HCT116 (cell line): Measurements from ENCODE around the gene MFN1. TPM values are rescaled to one million over a fixed set of nuclear protein-coding genes. Genes with fewer than 3 reads are reported as not detected.

Experiments used
- ATAC-seq: fragments of 200-7000 bp; cut with Tn5 transposase; 2 replicates; pipeline ENCODE4 v1.9.1; 2020; ENCODE audit warnings: mild to moderate bottlenecking, moderate library complexity
- BruUV-seq: library from RNA; stranded (reverse); fragments of 400-500 nt; replicated peaks from 2 replicates; lab custom pipeline; 2021; lab: Mats Ljungman, UMichigan
- CTCF ChIA-PET: fragments of 300-600 bp; sonication (Branson Sonifier 250); formaldehyde crosslinking; loops from one replicate; lab custom pipeline; 2021; ENCODE audit warnings: antibody characterized with exemption; lab: Charles Lee
- POLR2A ChIA-PET: fragments of 300-600, 350-600 bp; sonication (Branson Sonifier 250); formaldehyde crosslinking; loops from one replicate; lab custom pipeline; 2021; ENCODE audit warnings: antibody characterized with exemption; lab: Charles Lee
- RAD21 ChIA-PET, 2 experiments: fragments of 300-600 bp; sonication (Branson Sonifier 250); formaldehyde crosslinking; loops; one replicate each; lab custom pipeline; 2023; ENCODE audit warnings: low total read pairs in 2 of 2; ENCODE audit not compliant: uncharacterized antibody in 2 of 2, unreplicated experiment in 2 of 2, low non-redundant PET in 1 of 2; lab: Charles Lee
- DNase-seq: peaks from one replicate; pipeline ENCODE4 v3.0.0-alpha.2; 2010; ENCODE audit warnings: low read depth, low spot score
- H2AFZ ChIP-seq: fragments of 200-600 bp; shearing (Covaris generic), sonication (generic); 2 replicates; pipeline ENCODE4 v1.6.1; 2017; ENCODE audit warnings: low read depth, mixed run types, mixed read lengths, antibody characterized with exemption, low read length; ENCODE audit not compliant: poor library complexity, severe bottlenecking
- H3K27ac ChIP-seq: 2 replicates; pipeline ENCODE4 v1.5.1; 2012; ENCODE audit warnings: low read depth, low read length
- H3K27me3 ChIP-seq: fragments of 200-600 bp; sonication (generic); 2 replicates; pipeline ENCODE4 v1.6.1; 2016; ENCODE audit warnings: mixed run types, low read length, mixed read lengths; ENCODE audit not compliant: insufficient read depth
- H3K36me3 ChIP-seq, 2 experiments: fragments of 200-500 bp in 1 of 2; fragments of 200-600 bp in 1 of 2; sonication (Bioruptor generic) in 1 of 2; sonication (generic) in 1 of 2; 2 replicates each; pipeline versions ENCODE4 v1.5.1 to v1.6.1; 2014 to 2016; ENCODE audit warnings: low read length in 2 of 2, inconsistent platforms in 1 of 2, mixed read lengths in 1 of 2, mixed run types in 1 of 2; ENCODE audit not compliant: insufficient read depth in 2 of 2, control insufficient read depth in 1 of 2
- H3K4me1 ChIP-seq, 2 experiments: fragments of 200-600 bp in 1 of 2; sonication (generic) in 1 of 2; 2 replicates each; pipeline versions ENCODE4 v1.5.1 to v1.6.1; 2012 to 2017; ENCODE audit warnings: low read length in 2 of 2, inconsistent platforms in 1 of 2, mild to moderate bottlenecking in 1 of 2, mixed read lengths in 1 of 2, mixed run types in 1 of 2, moderate library complexity in 1 of 2; ENCODE audit not compliant: insufficient read depth in 2 of 2, control insufficient read depth in 1 of 2
- H3K4me2 ChIP-seq: fragments of 200-600 bp; sonication (generic); 2 replicates; pipeline ENCODE4 v1.6.1; 2017; ENCODE audit warnings: mixed run types, low read length, mixed read lengths
- H3K4me3 ChIP-seq, 2 experiments: fragments of 200-600 bp in 1 of 2; sonication (generic) in 1 of 2; replicated peaks in 1 of 2; 2 replicates each; pipeline ENCODE4 v1.5.1; 2011 to 2016; ENCODE audit warnings: low read length in 2 of 2, control low read depth in 1 of 2, low read depth in 1 of 2, mild to moderate bottlenecking in 1 of 2, mixed read lengths in 1 of 2, mixed run types in 1 of 2
- H3K79me2 ChIP-seq: fragments of 200-600 bp; sonication (generic); 2 replicates; pipeline ENCODE4 v1.6.1; 2017; ENCODE audit warnings: mild to moderate bottlenecking, mixed run types, low read length, moderate library complexity, mixed read lengths; ENCODE audit not compliant: insufficient read depth
- H3K9ac ChIP-seq: fragments of 200-600 bp; sonication (generic); 2 replicates; pipeline ENCODE4 v1.6.1; 2016; ENCODE audit warnings: low read length, mixed read lengths
- H3K9me2 ChIP-seq: fragments of 200-600 bp; sonication (generic), shearing (Covaris generic); 2 replicates; pipeline ENCODE4 v1.6.1; 2017; ENCODE audit warnings: mixed run types, mild to moderate bottlenecking, moderate library complexity; ENCODE audit not compliant: insufficient read depth
- H3K9me3 ChIP-seq, 2 experiments: fragments of 200-500 bp in 1 of 2; fragments of 200-600 bp in 1 of 2; sonication (Bioruptor generic) in 1 of 2; sonication (generic) in 1 of 2; 2 replicates each; pipeline ENCODE4 v1.6.1; 2014 to 2017; ENCODE audit warnings: low read length in 2 of 2, mixed read lengths in 2 of 2, inconsistent platforms in 1 of 2, low read depth in 1 of 2, mild to moderate bottlenecking in 1 of 2, mixed run types in 1 of 2, moderate library complexity in 1 of 2; ENCODE audit not compliant: control insufficient read depth in 1 of 2, insufficient read depth in 1 of 2
- H4K20me1 ChIP-seq: fragments of 200-600 bp; sonication (generic), shearing (Covaris generic); 2 replicates; pipeline ENCODE4 v1.6.1; 2017; ENCODE audit warnings: mixed run types, mild to moderate bottlenecking, moderate library complexity; ENCODE audit not compliant: insufficient read depth
- CBX3 ChIP-seq: IDR thresholded peaks from 2 replicates; pipeline ENCODE4 v1.6.1; 2012; ENCODE audit warnings: low read depth
- EZH2phosphoT487 ChIP-seq: fragments of 200-600 bp; IDR thresholded peaks from 2 replicates; pipeline ENCODE4 v1.6.1; 2018; ENCODE audit warnings: antibody characterized with exemption, borderline replicate concordance
- FOSL1 ChIP-seq: IDR thresholded peaks from 2 replicates; pipeline ENCODE4 v1.6.1; 2012; ENCODE audit warnings: low read depth
- POLR2AphosphoS5 ChIP-seq: IDR thresholded peaks from 2 replicates; pipeline ENCODE4 v1.6.1; 2011; ENCODE audit warnings: mild to moderate bottlenecking, low read depth, low read length, moderate library complexity
- RAD21 ChIP-seq: IDR thresholded peaks from 2 replicates; pipeline ENCODE4 v1.6.1; 2012; ENCODE audit warnings: low read depth, mild to moderate bottlenecking
- SRF ChIP-seq: IDR thresholded peaks from 2 replicates; pipeline ENCODE4 v1.6.1; 2012; ENCODE audit warnings: low read depth
- TCF7L2 ChIP-seq: IDR thresholded peaks from 2 replicates; pipeline ENCODE4 v1.7.0; 2011; ENCODE audit warnings: borderline replicate concordance, inconsistent platforms; ENCODE audit not compliant: insufficient read depth, insufficient read length; ENCODE audit errors: extremely low read depth
- intact Hi-C: fragments of 100-400 bp; cut with micrococcal nuclease; formaldehyde crosslinking; loops from 2 replicates; pipeline ENCODE4 v1.10.0; 2022
- total RNA-seq: library from RNA; stranded (reverse); gene quantifications from one replicate; pipeline ENCODE4 v1.2.1, GENCODE V29; 2021; ENCODE audit not compliant: unreplicated experiment
- TF ChIP-seq, protein P1 (sequence below), 3 experiments: fragments of 200-600 bp in 1 of 3; sonication (generic) in 1 of 3; IDR thresholded peaks in 2 of 3; conservative IDR thresholded peaks in 1 of 3; 2 replicates each; pipeline ENCODE4 v1.5.1; 2012 to 2017; ENCODE audit warnings: low read depth in 2 of 3, low read length in 2 of 3, antibody characterized with exemption in 1 of 3, borderline replicate concordance in 1 of 3, control low read depth in 1 of 3, mild to moderate bottlenecking in 1 of 3, mixed read lengths in 1 of 3, mixed run types in 1 of 3, moderate library complexity in 1 of 3; ENCODE audit not compliant: insufficient read depth in 1 of 3
- TF ChIP-seq, protein P2 (sequence below): IDR thresholded peaks from 2 replicates; pipeline ENCODE4 v1.6.1; 2012
- TF ChIP-seq, protein P3 (sequence below): IDR thresholded peaks from 2 replicates; pipeline ENCODE4 v1.6.1; 2012

MFN1 gene
- total RNA-seq, 1 experiment from 2014 or later = 54.6 TPM

DNA sequence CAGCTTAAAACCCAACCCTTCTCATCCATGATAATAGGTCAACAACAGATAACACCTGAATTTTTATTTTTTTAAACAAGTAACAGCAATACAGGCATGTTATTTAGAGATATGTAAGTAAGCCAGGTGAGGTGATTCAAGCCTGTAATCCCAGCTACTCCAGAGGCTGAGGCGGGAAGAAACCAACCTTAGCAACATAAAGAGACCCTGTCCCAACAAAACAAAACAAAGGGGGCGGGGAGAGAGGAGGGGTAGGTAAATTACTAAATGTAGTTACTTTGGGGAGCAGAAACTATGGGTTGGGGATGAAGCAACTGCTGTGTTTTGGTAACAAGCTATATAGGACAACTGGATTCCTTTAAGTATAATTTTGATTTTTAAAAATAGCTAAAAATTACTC lies 56.8 kb downstream of the MFN1 start:
- no peaks in the 10 kb centered on the region for H4K20me1 ChIP-seq
- DNase-seq = no peak
- BruUV-seq = no TSS peak
- H3K27me3 ChIP-seq = no peaks in the 10 kb centered on the region
- no peaks in the 10 kb centered on the region for H3K36me3 ChIP-seq
- H3K9ac ChIP-seq = no peak overlapping the region
- CTCF ChIA-PET = no interaction called here
- intact Hi-C loops = no loop called here
- no peak overlapping the region for H3K27ac ChIP-seq
- RAD21 ChIA-PET = no interaction called here
- no peaks in the 10 kb centered on the region for H3K9me2 ChIP-seq
- POLR2A ChIA-PET = no interaction called here
- no peak overlapping the region for H2AFZ ChIP-seq
- ATAC-seq = no peak
- no peak overlapping the region for H3K4me2 ChIP-seq
- no peaks in the 10 kb centered on the region for H3K4me1 ChIP-seq
- H3K4me3 ChIP-seq = no peak overlapping the region
- TF ChIP-seq SRF = no peak
- TF ChIP-seq, protein P1, sequence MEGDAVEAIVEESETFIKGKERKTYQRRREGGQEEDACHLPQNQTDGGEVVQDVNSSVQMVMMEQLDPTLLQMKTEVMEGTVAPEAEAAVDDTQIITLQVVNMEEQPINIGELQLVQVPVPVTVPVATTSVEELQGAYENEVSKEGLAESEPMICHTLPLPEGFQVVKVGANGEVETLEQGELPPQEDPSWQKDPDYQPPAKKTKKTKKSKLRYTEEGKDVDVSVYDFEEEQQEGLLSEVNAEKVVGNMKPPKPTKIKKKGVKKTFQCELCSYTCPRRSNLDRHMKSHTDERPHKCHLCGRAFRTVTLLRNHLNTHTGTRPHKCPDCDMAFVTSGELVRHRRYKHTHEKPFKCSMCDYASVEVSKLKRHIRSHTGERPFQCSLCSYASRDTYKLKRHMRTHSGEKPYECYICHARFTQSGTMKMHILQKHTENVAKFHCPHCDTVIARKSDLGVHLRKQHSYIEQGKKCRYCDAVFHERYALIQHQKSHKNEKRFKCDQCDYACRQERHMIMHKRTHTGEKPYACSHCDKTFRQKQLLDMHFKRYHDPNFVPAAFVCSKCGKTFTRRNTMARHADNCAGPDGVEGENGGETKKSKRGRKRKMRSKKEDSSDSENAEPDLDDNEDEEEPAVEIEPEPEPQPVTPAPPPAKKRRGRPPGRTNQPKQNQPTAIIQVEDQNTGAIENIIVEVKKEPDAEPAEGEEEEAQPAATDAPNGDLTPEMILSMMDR (IDR thresholded peaks at IDR 0.05 in 2 of 3, conservative IDR thresholded peaks at IDR 0.05 in 1 of 3; ENCODE audit: borderline replicate concordance in 1 of 3, insufficient read depth in 1 of 3, low read depth in 2 of 3, low read length in 2 of 3) = no peak
- TF ChIP-seq RAD21 = no peak
- no peak for TF ChIP-seq CBX3
- no peak for TF ChIP-seq POLR2AphosphoS5
- no peak for TF ChIP-seq TCF7L2
- TF ChIP-seq, protein P2, sequence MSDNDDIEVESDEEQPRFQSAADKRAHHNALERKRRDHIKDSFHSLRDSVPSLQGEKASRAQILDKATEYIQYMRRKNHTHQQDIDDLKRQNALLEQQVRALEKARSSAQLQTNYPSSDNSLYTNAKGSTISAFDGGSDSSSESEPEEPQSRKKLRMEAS = no peak
- TF ChIP-seq FOSL1 = no peak
- H3K9me3 ChIP-seq = no peaks in the 10 kb centered on the region
- H3K79me2 ChIP-seq = no peaks in the 10 kb centered on the region

DNA sequence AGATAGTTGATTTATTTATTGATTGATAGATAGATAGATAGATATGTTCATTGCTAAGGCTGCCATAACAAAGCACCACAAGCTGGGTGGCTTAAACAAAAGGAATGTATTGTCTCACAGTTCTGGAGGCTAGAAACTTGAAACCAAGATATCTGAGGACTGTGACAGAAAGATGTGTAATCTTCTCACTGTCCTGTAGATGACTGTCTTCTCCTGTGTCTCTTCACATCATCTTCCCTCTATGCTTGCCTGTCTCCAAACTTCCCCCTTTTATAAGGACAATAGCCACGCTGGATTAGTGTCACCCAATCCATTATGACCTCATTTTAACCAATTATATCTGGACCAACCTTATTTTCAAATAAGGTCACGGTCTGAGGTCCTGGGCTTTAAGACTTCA lies 62.8 kb downstream of the MFN1 start:
- Histone ChIP-seq H3K9me3 (no peaks in the 10 kb centered on the region), H3K36me3 (no peaks in the 10 kb centered on the region), H3K9ac (no peak overlapping the region), H3K79me2 (no peaks in the 10 kb centered on the region), H3K27ac (no peak overlapping the region), H3K4me2 (no peak overlapping the region), H3K4me1 (no peaks in the 10 kb centered on the region), H3K4me3 (no peak overlapping the region), H3K9me2 (no peaks in the 10 kb centered on the region), H4K20me1 (no peaks in the 10 kb centered on the region), H2AFZ (no peak overlapping the region), H3K27me3 (no peaks in the 10 kb centered on the region)
- TF ChIP-seq EZH2phosphoT487 (no peak), RAD21 (peak; percentile 18; the same call in 1 of the 2 replicates)
- TF ChIP-seq, protein P1 (IDR thresholded peaks at IDR 0.05 in 2 of 3, conservative IDR thresholded peaks at IDR 0.05 in 1 of 3; ENCODE audit: borderline replicate concordance in 1 of 3, insufficient read depth in 1 of 3, low read depth in 2 of 3, low read length in 2 of 3) = 0 out of 6 replicates have a peak, but pooled peaks of 1 of the 3 experiments have one; percentile 10
- TF ChIP-seq, protein P3, sequence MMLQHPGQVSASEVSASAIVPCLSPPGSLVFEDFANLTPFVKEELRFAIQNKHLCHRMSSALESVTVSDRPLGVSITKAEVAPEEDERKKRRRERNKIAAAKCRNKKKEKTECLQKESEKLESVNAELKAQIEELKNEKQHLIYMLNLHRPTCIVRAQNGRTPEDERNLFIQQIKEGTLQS = no peak
- ATAC-seq (peak; percentile 52), DNase-seq (no peak)
- ChIA-PET CTCF (no interaction called here), RAD21 (no interaction called here), POLR2A (no interaction called here)
- BruUV-seq = no TSS peak
- intact Hi-C loops = no loop called here
